Measurements from ENCODE around the gene LMF1.

DNA sequence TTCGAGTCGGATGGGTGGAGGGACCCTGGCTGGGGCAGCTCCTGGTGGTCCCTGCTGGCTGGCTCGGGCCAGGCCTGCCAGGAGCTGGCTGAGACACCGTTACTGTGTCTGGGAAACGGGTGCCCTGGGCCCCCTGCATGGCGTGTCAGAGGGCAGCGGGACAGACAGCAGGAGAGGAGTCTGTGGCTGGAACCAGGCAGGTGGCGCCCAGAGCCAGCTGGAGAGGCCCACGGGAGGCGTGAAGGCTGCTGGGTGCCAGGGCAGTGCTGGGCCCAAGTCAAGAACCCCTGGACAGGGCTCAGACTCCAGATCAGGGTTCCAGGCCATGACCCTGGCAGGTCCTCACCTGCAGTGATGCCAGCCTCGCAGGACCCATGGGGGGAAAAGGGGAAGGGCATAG, 27.4 kb upstream of the LMF1 start:
- TF ChIP-seq POLR2AphosphoS5 (IDR thresholded peaks at IDR 0.05; ENCODE audit: low read depth, low read length) (no peak), TAF1 (IDR thresholded peaks at IDR 0.05; ENCODE audit: borderline replicate concordance, insufficient read depth, low read length) (no peak), SIN3A (IDR thresholded peaks at IDR 0.05; ENCODE audit: borderline replicate concordance, insufficient read depth, low read length) (no peak), FOXP2 (optimal IDR thresholded peaks at IDR 0.05; ENCODE audit: borderline replicate concordance, extremely low read depth, extremely low read length, insufficient read depth) (no peak)
- TF ChIP-seq, protein P1, sequence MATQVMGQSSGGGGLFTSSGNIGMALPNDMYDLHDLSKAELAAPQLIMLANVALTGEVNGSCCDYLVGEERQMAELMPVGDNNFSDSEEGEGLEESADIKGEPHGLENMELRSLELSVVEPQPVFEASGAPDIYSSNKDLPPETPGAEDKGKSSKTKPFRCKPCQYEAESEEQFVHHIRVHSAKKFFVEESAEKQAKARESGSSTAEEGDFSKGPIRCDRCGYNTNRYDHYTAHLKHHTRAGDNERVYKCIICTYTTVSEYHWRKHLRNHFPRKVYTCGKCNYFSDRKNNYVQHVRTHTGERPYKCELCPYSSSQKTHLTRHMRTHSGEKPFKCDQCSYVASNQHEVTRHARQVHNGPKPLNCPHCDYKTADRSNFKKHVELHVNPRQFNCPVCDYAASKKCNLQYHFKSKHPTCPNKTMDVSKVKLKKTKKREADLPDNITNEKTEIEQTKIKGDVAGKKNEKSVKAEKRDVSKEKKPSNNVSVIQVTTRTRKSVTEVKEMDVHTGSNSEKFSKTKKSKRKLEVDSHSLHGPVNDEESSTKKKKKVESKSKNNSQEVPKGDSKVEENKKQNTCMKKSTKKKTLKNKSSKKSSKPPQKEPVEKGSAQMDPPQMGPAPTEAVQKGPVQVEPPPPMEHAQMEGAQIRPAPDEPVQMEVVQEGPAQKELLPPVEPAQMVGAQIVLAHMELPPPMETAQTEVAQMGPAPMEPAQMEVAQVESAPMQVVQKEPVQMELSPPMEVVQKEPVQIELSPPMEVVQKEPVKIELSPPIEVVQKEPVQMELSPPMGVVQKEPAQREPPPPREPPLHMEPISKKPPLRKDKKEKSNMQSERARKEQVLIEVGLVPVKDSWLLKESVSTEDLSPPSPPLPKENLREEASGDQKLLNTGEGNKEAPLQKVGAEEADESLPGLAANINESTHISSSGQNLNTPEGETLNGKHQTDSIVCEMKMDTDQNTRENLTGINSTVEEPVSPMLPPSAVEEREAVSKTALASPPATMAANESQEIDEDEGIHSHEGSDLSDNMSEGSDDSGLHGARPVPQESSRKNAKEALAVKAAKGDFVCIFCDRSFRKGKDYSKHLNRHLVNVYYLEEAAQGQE (IDR thresholded peaks at IDR 0.05; ENCODE audit: insufficient read depth in 1 of 2, low read depth in 2 of 2, low read length in 2 of 2) = no peak

Measured in PFSK-1 (cell line).